PC-9 (cell line): ENCODE measurements around the gene OR52A5. TPM values are rescaled to one million over a fixed set of nuclear protein-coding genes. Genes with fewer than 3 reads are reported as not detected.

Experiments
- BruUV-seq: library from RNA; stranded (reverse); fragments of 400-500 nt; replicated peaks from 2 replicates; lab custom pipeline; 2021; lab: Mats Ljungman, UMichigan
- CTCF ChIA-PET: fragments of 300-600 bp; sonication (Branson Sonifier 250); formaldehyde crosslinking; loops from one replicate; lab custom pipeline; 2022; ENCODE audit warnings: antibody characterized with exemption; lab: Charles Lee
- POLR2A ChIA-PET: fragments of 300-600 bp; sonication (Branson Sonifier 250); formaldehyde crosslinking; loops from one replicate; lab custom pipeline; 2022; ENCODE audit warnings: antibody characterized with exemption; ENCODE audit not compliant: unreplicated experiment; lab: Charles Lee
- DNase-seq, 2 experiments: peaks; one replicate each; pipeline versions ENCODE4 v3.0.0 to v3.0.0-alpha.2; 2015 to 2022; ENCODE audit warnings: mixed read lengths in 1 of 2
- H2AFZ ChIP-seq: fragments of 200-600 bp; sonication (generic); 2 replicates; pipeline ENCODE4 v1.8.1; 2017; ENCODE audit warnings: antibody characterized with exemption
- H3F3A ChIP-seq: fragments of 200-600 bp; sonication (generic); 2 replicates; pipeline ENCODE4 v1.8.1; 2017; ENCODE audit warnings: antibody characterized with exemption, mild to moderate bottlenecking, low read depth; ENCODE audit not compliant: insufficient read depth
- H3K27ac ChIP-seq: fragments of 200-600 bp; sonication (generic); 2 replicates; pipeline ENCODE4 v1.6.1; 2016; ENCODE audit warnings: mixed run types
- H3K27me3 ChIP-seq: fragments of 200-600 bp; sonication (generic); 2 replicates; pipeline ENCODE4 v1.6.1; 2016; ENCODE audit warnings: low read depth, mixed run types; ENCODE audit not compliant: insufficient read depth
- H3K36me3 ChIP-seq: fragments of 200-600 bp; sonication (generic); 2 replicates; pipeline ENCODE4 v1.6.1; 2016; ENCODE audit warnings: low read depth, mixed run types
- H3K4me1 ChIP-seq: fragments of 200-600 bp; sonication (generic); replicated peaks from 2 replicates; pipeline ENCODE4 v1.6.1; 2016; ENCODE audit warnings: mixed run types; ENCODE audit not compliant: insufficient read depth
- H3K4me2 ChIP-seq: fragments of 200-600 bp; sonication (generic); 2 replicates; pipeline ENCODE4 v1.6.1; 2017; ENCODE audit warnings: mixed run types
- H3K4me3 ChIP-seq: fragments of 200-600 bp; sonication (generic); 2 replicates; pipeline ENCODE4 v1.6.1; 2016; ENCODE audit warnings: mixed run types
- H3K79me2 ChIP-seq: fragments of 200-600 bp; sonication (generic); 2 replicates; pipeline ENCODE4 v1.6.1; 2017; ENCODE audit warnings: low read depth, mixed run types
- H3K9me2 ChIP-seq: fragments of 200-600 bp; sonication (generic); 2 replicates; pipeline ENCODE4 v1.8.1; 2017; ENCODE audit warnings: mild to moderate bottlenecking; ENCODE audit not compliant: insufficient read depth
- H3K9me3 ChIP-seq: fragments of 200-600 bp; sonication (generic); 2 replicates; pipeline ENCODE4 v1.8.1; 2016; ENCODE audit warnings: low read depth; ENCODE audit not compliant: insufficient read depth
- H4K20me1 ChIP-seq: fragments of 200-600 bp; sonication (generic); 2 replicates; pipeline ENCODE4 v1.8.1; 2017; ENCODE audit not compliant: insufficient read depth
- EZH2 ChIP-seq: fragments of 200-600 bp; sonication (generic); IDR thresholded peaks from 2 replicates; pipeline ENCODE4 v1.8.0; 2017; ENCODE audit warnings: antibody characterized with exemption, low read depth
- intact Hi-C: fragments of 100-400 bp; cut with micrococcal nuclease; formaldehyde crosslinking; loops from one replicate; pipeline ENCODE4 v1.10.0; 2022; ENCODE audit not compliant: unreplicated experiment
- total RNA-seq: library from RNA; stranded (reverse); gene quantifications from 2 replicates; pipeline ENCODE4 v1.2.3, GENCODE V29; 2021
- TF ChIP-seq, protein P1 (sequence below): fragments of 200-600 bp; sonication (generic); conservative IDR thresholded peaks from 2 replicates; pipeline ENCODE4 v1.6.1; 2017; ENCODE audit warnings: mixed run types, antibody characterized with exemption, mild to moderate bottlenecking, moderate library complexity

Gene OR52A5
- total RNA-seq, 1 experiment from 2014 or later: not detected

GRCh38 chr11:5131584-5132335, 6.4 kb downstream of the OR52A5 start:
- no peak for DNase-seq
- Histone ChIP-seq H3F3A (no peaks in the 10 kb centered on the region), H3K4me1 (no peaks in the 10 kb centered on the region), H4K20me1 (no peaks in the 10 kb centered on the region), H3K36me3 (no peaks in the 10 kb centered on the region), H3K9me2 (no peaks in the 10 kb centered on the region), H3K27ac (no peak overlapping the region), H3K4me3 (no peak overlapping the region), H3K9me3 (no peaks in the 10 kb centered on the region), H2AFZ (no peak overlapping the region), H3K27me3 (no peaks in the 10 kb centered on the region), H3K4me2 (no peak overlapping the region), H3K79me2 (no peaks in the 10 kb centered on the region)
- CTCF ChIA-PET: no interaction called here
- POLR2A ChIA-PET: no interaction called here
- BruUV-seq: no TSS peak
- intact Hi-C loops: no loop called here
- TF ChIP-seq, protein P1, sequence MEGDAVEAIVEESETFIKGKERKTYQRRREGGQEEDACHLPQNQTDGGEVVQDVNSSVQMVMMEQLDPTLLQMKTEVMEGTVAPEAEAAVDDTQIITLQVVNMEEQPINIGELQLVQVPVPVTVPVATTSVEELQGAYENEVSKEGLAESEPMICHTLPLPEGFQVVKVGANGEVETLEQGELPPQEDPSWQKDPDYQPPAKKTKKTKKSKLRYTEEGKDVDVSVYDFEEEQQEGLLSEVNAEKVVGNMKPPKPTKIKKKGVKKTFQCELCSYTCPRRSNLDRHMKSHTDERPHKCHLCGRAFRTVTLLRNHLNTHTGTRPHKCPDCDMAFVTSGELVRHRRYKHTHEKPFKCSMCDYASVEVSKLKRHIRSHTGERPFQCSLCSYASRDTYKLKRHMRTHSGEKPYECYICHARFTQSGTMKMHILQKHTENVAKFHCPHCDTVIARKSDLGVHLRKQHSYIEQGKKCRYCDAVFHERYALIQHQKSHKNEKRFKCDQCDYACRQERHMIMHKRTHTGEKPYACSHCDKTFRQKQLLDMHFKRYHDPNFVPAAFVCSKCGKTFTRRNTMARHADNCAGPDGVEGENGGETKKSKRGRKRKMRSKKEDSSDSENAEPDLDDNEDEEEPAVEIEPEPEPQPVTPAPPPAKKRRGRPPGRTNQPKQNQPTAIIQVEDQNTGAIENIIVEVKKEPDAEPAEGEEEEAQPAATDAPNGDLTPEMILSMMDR: no peak

GRCh38 chr11:5129457-5129877, 8.7 kb downstream of the OR52A5 start:
- Histone ChIP-seq H3K4me1 (no peaks in the 10 kb centered on the region), H3K79me2 (no peaks in the 10 kb centered on the region), H3K27me3 (no peaks in the 10 kb centered on the region), H3K27ac (no peak overlapping the region), H3K9me3 (no peaks in the 10 kb centered on the region), H3K9me2 (no peaks in the 10 kb centered on the region), H3F3A (no peaks in the 10 kb centered on the region), H4K20me1 (no peaks in the 10 kb centered on the region), H3K4me3 (no peak overlapping the region), H2AFZ (no peak overlapping the region), H3K36me3 (no peaks in the 10 kb centered on the region), H3K4me2 (no peak overlapping the region)
- POLR2A ChIA-PET: no interaction called here
- CTCF ChIA-PET: no interaction called here
- intact Hi-C loops: loop anchor here (10.0 kb wide), 1 partner anchor 1225 kb away; no protein-coding TSS in a partner anchor
- no TSS peak for BruUV-seq
- TF ChIP-seq, protein P1: no peak
- no peak for TF ChIP-seq EZH2
- no peak for DNase-seq

DNA sequence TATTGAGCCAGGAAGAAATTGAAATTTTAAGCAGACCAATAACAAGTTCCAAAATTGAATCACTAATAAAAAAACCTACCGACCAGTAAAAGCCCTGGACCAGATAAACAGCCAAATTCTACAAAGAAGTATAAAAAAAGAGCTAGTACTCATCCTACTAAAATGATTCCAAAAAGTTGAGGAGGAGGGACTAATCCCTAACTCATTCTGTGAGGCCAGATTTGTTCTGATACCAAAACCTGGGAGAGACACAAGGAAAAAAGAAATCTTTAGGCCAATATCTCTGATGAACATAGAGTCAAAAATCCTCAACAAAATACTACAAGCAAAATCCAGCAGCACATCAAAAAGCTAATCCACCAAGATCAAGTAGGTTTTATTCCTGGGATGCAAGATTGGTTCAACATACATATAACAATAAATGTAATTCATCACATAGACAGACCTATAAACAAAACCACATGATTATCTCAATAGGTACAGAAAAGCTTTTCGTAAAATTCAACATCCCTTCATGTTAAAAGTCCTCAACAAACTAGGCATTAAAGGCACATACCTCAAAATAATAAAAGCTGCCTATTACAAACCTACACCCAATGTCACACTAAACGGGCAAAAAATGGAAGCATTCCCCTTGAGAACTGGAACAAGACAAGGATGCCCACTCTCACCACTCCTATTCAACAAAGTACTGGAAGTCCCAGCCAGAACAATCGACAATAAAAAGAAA, 13.1 kb downstream of the OR52A5 start:
- DNase-seq: no peak
- H4K20me1 ChIP-seq: no peaks in the 10 kb centered on the region
- H3K27me3 ChIP-seq: no peaks in the 10 kb centered on the region
- no peaks in the 10 kb centered on the region for H3K9me2 ChIP-seq
- no peaks in the 10 kb centered on the region for H3K36me3 ChIP-seq
- no peaks in the 10 kb centered on the region for H3K9me3 ChIP-seq
- H3F3A ChIP-seq: no peaks in the 10 kb centered on the region
- BruUV-seq: no TSS peak
- ChIA-PET CTCF (interaction anchor here (0.6 kb wide), 1 partner anchor 1940 kb away, joined by 3 read pairs; no protein-coding TSS in a partner anchor), POLR2A (no interaction called here)
- intact Hi-C loops: loop anchor here (2.0 to 10.0 kb wide), 3 partner anchors 166 to 1230 kb away; no protein-coding TSS in a partner anchor
- H2AFZ ChIP-seq: no peak overlapping the region
- H3K4me2 ChIP-seq: no peak overlapping the region
- H3K79me2 ChIP-seq: no peaks in the 10 kb centered on the region
- no peaks in the 10 kb centered on the region for H3K4me1 ChIP-seq
- TF ChIP-seq EZH2: no peak
- TF ChIP-seq, protein P1: no peak
- no peak overlapping the region for H3K27ac ChIP-seq
- no peak overlapping the region for H3K4me3 ChIP-seq
